IPS DF 19.7 (cell line): ENCODE measurements around the gene VRTN.

Source experiments
- DNase-seq: peaks from one replicate; pipeline ENCODE4 v3.0.0-alpha.2; 2013; ENCODE audit warnings: low read depth, low spot score

Gene VRTN

GRCh38 chr14:74395094-74395493 lies 46.8 kb downstream of the VRTN start:
- no peak for DNase-seq

DNA sequence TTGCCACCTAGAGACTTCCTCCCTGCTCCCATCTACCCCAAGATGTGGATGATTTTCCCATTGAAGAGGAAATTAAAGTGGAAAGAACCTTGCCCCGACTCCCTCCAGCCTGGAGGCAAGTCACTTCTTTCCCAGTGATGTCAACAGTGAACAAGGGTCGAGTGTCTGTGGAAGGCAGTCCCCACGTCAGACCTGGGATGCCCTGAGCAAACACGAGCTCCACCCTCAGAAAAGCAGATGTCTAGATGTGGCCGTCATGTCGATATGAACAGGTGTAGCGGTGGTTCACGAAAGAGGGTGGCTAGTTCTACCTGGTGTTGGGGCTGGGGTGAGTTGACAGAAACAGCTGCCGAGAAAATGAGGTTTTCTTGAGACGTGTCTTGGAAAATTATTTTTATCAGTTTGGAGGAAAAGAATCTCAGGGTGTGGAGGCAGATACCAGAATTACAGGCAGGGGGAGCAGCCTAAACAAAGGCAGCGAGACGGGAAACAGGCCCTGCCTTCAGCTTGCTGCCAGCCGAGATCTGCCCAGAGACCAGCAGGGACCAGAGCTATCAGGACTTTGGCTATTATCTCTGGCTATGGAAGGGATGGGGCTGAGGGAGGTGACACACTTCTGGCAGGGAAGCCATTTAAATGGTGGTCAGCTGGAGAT lies 51.9 kb downstream of the VRTN start:
- DNase-seq = no peak

DNA sequence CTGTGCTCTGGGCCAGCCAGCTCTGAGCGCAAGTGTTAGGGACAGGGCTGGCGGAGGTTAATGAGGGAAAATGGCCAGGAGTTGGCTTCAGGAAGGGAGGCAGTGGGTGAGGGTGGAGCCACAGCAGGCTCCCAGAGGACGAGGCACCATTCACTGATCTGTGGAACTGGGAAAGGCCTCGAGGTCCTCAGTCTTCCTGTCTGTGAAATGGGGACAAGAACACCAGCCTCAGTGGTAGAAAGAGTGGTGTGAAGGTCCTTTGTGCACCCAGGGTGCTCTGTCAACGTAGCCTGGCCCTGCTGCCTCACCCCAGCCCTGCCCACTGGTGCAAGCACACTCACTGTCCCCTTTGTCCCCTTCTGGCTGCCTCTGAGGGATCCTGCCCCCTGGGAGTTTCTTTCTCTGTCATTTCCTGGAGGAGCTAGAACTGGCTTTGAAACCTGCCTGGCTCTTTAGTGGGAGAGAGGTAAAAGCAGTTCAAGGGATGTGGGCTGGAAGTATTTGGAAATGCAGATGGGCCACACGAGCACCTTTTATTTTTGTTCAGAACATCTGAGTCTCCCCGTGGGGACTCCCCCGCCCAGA lies 52.7 kb downstream of the VRTN start:
- DNase-seq = no peak

GRCh38 chr14:74401504-74402241 lies 53.4 kb downstream of the VRTN start:
- no peak for DNase-seq

DNA sequence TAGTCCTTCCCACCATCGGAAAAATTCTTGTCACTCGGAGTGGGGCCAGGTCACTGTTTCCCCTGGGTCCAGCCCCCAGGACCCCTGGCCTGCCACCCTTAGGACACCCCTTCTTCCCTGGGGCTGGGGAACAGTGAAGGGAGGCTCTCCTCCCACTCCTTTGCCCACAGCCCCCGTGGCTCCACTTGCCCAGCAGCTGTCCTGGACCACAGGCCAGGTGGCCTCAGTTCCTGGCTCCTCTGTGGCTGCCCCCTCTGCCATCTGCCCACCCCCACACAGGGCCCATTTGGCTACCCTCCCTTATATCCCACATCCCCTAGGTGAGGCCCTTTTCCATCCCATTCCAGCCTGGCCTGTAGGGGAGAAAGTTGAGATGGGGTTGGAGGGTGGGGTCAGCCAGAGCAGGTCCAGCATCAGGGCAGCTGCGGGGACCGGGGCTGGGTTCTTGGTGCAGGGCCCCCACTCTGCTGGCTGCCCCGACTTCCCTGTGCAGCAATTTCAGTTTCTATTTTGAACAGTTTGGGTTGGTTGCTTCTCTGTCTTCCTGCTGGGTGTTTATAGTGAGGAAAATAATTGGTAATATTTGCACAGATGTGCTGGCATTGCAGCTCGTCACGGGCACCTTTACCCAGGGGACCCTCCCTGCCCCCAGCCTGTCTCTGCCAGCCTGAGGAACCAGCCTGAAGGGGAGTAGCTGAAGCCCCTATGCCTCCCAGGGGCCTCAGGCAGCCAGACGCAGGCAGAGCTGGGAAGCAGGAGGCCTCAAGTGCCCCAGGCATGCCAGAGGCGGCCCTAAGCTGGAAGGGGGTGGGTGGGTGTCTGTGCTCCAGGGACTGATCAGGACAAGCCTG lies 54.4 kb downstream of the VRTN start:
- no peak for DNase-seq

DNA sequence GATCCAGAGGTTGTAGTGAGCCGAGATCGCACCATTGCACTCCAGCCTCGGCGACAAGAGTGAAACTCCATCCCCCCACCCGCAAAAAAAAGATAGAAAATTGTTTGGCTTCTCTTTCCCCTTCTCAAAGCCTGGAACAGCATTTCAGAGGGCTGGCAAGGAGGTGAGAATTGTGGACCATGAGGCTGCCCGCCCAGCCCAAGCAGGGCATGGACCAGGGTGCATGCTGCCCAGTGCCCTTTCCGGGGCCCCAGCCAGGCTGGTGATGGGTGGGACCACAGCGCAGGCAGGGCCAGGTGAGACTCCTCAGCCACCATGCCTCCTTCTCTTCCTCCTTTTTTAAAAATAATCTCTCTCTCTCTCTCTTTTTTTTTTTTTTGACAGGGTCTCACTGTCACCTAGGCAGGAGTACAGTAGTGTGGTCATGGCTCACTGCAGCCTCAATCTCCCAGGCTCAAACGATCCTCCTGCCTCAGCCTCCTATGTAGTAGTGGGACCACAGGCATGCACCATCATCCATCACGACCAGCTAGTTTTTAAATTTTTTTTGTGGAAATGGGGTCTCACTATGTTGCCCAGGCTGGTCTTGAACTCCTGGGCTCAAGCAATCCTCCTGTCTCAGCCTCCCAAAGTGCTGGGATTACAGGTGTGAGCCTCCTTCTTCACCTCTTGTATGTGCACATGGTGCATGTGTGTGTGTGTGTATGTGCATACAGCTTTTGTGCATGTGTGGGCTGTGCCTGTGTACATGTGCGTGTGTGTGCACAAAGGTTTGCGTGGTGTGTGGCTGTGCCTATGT lies 55.5 kb downstream of the VRTN start:
- no peak for DNase-seq

DNA sequence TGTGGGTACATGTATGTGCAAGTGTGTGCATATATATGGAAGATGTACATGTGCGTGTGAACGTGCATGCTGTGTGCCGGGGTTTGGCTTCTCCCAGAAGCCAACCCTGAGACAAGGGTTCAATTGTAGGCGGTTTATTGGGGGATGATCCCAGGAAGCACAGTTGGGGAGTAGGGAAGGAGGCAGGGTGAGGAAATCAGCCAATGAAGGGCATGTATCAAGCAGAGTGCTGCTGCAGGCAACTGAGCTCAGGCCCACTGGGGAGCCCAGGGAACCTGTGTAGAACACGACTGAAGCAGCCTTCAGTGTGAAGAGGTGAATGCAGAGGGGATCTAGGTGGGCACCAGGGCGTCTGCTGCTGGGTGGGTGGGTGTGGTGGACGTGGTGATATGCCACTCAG lies 56.2 kb downstream of the VRTN start:
- no peak for DNase-seq

GRCh38 chr14:74405663-74406062 lies 57.4 kb downstream of the VRTN start:
- DNase-seq = no peak

- no peak for DNase-seq
Observed at GRCh38 chr14:74407021-74407800, 58.9 kb downstream of the VRTN start.

DNA sequence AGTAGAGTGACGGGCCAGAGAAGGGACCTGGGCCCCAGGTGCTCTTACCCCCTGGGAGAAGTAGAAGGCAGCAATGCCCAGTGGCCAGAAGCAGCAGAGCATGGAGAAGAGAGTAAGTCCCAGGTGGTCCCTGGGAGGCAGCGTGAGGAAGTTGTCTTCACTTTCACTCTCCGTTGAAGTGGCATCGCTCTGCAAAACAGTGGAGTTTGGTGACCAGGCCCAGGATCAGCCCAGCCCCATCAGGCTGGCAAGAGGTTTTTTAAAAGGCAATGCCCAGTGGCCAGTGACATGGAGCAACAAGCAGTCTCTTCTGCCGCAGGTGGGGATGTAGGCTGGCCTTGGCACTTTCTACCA lies 59.5 kb downstream of the VRTN start:
- DNase-seq = no peak

DNA sequence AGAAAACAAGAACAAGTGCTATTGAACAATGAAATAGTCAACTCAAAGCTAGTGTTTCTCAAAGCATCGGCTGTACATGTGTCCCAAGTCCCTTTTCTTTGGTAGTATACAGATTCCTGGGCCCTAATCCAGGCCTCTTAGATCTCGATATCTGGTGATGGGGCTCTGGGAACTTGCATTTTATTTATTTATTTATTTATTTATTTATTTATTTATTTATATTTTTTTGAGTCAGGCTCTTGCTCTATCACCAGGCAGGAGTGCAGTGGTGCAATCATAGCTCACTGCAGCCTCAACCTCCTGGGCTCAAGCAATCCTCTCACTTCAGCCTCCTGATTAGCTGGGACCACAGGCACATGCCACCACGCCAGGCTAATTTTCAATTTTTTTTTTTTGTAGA lies 60.6 kb downstream of the VRTN start:
- no peak for DNase-seq

- no peak for DNase-seq
Observed at GRCh38 chr14:74409441-74409840, 61.2 kb downstream of the VRTN start.
